ENCODE data around the gene ARHGEF12.

Gene ARHGEF12

DNA sequence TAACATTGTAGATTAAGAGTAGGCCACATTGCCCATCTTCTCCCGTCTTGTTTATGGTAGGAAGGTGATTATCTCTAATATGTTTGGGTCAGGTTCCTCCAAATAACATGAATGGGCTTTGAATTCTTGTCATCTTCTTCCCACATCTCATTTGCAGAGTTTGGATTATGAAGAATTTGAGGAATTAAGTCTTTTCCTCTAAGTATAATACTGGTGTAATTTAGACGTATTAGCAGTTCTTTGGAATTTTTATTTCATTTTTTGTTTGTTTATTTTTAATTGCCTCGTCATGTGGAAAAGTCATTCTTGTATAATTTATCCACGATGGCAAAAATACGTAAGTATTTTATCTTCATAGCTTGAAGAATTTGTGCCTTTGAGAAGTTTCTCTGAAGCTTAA lies 73.4 kb downstream of the ARHGEF12 start:
- no peak for DNase-seq (ENCODE audit: low read depth, low spot score)
- H3K27ac ChIP-seq: no peak overlapping the region
- no peak overlapping the region for H3K4me3 ChIP-seq
- TF ChIP-seq POLR2AphosphoS5 (IDR thresholded peaks at IDR 0.05; ENCODE audit: borderline replicate concordance, low read depth, low read length): no peak
- no peak for TF ChIP-seq FOXP2 (optimal IDR thresholded peaks at IDR 0.05; ENCODE audit: control extremely low read depth, extremely low read length, insufficient read depth)
- TF ChIP-seq EZH2 (IDR thresholded peaks at IDR 0.05): no peak
- H3K9me3 ChIP-seq (ENCODE audit: low read depth, low read length): no peaks in the 10 kb centered on the region
- H3K9ac ChIP-seq (ENCODE audit: insufficient read length): no peak overlapping the region
- H3K36me3 ChIP-seq (ENCODE audit: insufficient read depth, low read length): no peaks in the 10 kb centered on the region

- Histone ChIP-seq H3K36me3 (ENCODE audit: insufficient read depth, low read length) (no peaks in the 10 kb centered on the region), H3K9me3 (ENCODE audit: low read depth, low read length) (no peaks in the 10 kb centered on the region), H3K27ac (no peak overlapping the region), H3K4me3 (no peak overlapping the region), H3K9ac (ENCODE audit: insufficient read length) (no peak overlapping the region)
- DNase-seq (ENCODE audit: low read depth, low spot score): no peak
- TF ChIP-seq FOXP2 (optimal IDR thresholded peaks at IDR 0.05; ENCODE audit: control extremely low read depth, extremely low read length, insufficient read depth) (no peak), EZH2 (IDR thresholded peaks at IDR 0.05) (no peak), POLR2AphosphoS5 (IDR thresholded peaks at IDR 0.05; ENCODE audit: borderline replicate concordance, low read depth, low read length) (no peak)
These were observed 74.6 kb downstream of the ARHGEF12 start for GRCh38 chr11:120410622-120411380.

DNA sequence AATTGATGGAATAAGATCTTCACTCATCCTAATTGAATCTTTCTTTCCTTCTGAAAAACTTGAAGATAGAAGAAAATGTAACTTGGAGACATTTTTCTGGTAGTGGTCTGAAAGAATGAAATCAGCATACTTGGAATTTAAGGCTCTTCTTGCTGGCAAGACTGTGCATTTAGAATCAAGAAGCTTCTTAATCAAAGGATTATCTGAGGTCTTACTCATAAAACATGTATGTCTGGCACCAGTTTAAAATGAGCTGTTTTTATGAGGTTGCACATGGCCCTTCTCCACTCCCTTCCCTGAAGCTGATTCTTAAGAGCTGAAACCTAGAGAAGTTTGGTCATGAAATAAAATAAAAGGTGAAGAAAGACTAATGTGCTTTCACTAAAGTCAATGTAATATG lies 77.3 kb downstream of the ARHGEF12 start:
- peak overlapping the region; percentile 91 for H3K27ac ChIP-seq
- H3K4me3 ChIP-seq: peak overlapping the region; percentile 48
- H3K36me3 ChIP-seq (ENCODE audit: insufficient read depth, low read length): peaks cover 7% of the 10 kb centered on the region; the same call in 1 of the 2 replicates
- H3K9me3 ChIP-seq (ENCODE audit: low read depth, low read length): no peaks in the 10 kb centered on the region
- DNase-seq (ENCODE audit: low read depth, low spot score): no peak
- H3K9ac ChIP-seq (ENCODE audit: insufficient read length): peak overlapping the region; percentile 17
- TF ChIP-seq FOXP2 (optimal IDR thresholded peaks at IDR 0.05; ENCODE audit: control extremely low read depth, extremely low read length, insufficient read depth) (no peak), POLR2AphosphoS5 (IDR thresholded peaks at IDR 0.05; ENCODE audit: borderline replicate concordance, low read depth, low read length) (no peak), EZH2 (IDR thresholded peaks at IDR 0.05) (no peak)

DNA sequence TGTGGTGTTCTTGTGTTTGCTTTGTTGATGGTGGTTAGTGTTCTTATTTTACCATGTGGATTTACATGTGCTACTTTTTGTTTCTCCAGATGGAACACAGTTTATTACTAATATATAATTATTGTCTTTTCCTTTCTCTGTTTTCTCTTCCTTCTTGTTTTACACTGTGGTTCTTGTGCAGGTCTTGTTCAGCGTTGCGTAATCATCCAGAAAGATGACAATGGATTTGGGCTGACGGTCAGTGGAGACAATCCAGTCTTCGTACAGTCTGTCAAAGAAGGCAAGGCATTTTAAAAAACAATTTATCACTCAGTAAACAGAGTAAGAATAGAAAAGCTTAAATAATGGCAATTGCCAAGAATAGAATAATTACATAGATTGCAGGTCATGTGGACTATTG lies 84.4 kb downstream of the ARHGEF12 start:
- no peak for DNase-seq (ENCODE audit: low read depth, low spot score)
- peaks cover 17% of the 10 kb centered on the region for H3K36me3 ChIP-seq (ENCODE audit: insufficient read depth, low read length)
- H3K9me3 ChIP-seq (ENCODE audit: low read depth, low read length): no peaks in the 10 kb centered on the region
- TF ChIP-seq FOXP2 (optimal IDR thresholded peaks at IDR 0.05; ENCODE audit: control extremely low read depth, extremely low read length, insufficient read depth): no peak
- no peak for TF ChIP-seq POLR2AphosphoS5 (IDR thresholded peaks at IDR 0.05; ENCODE audit: borderline replicate concordance, low read depth, low read length)
- no peak for TF ChIP-seq EZH2 (IDR thresholded peaks at IDR 0.05)
- H3K4me3 ChIP-seq: no peak overlapping the region
- H3K9ac ChIP-seq (ENCODE audit: insufficient read length): no peak overlapping the region
- H3K27ac ChIP-seq: no peak overlapping the region

DNA sequence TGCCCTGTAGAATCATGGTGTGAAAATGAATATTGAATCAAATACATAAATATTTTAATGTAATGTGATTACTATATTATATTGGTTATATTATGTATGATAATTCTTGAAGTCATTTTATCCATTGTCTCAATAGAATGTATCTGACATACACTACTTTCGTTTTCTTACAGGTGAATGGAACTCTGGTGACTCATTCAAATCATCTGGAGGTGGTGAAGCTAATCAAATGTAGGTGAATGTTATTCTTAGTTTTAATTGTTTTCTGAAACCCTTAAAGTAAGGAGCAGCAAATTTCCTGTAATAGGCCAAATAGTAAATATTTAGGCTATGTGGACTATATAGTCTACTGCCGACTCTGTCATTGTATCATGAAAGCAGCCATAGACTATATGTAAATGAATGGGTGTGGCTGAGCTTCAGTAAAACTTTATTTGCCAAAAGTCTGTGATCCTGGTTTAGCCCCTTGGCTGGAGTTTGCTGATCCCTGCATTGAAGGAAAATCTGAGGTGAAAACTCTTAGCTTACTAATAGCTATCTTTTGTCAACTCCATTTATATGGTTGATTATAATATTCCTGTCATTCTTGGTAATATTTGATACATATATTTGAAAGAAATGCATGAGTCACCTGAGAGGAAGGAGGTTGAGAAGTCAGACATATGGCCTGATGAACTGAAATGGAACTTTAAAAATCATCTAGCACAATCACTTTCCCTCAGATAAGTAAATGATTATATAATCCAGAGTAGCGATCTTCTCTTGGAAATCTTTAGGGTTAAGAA lies 88.2 kb downstream of the ARHGEF12 start:
- Histone ChIP-seq H3K9ac (ENCODE audit: insufficient read length) (no peak overlapping the region), H3K9me3 (ENCODE audit: low read depth, low read length) (no peaks in the 10 kb centered on the region), H3K27ac (no peak overlapping the region), H3K4me3 (no peak overlapping the region), H3K36me3 (ENCODE audit: insufficient read depth, low read length) (peaks cover 16% of the 10 kb centered on the region)
- DNase-seq (ENCODE audit: low read depth, low spot score): no peak
- no peak for TF ChIP-seq EZH2 (IDR thresholded peaks at IDR 0.05)
- no peak for TF ChIP-seq POLR2AphosphoS5 (IDR thresholded peaks at IDR 0.05; ENCODE audit: borderline replicate concordance, low read depth, low read length)
- TF ChIP-seq FOXP2 (optimal IDR thresholded peaks at IDR 0.05; ENCODE audit: control extremely low read depth, extremely low read length, insufficient read depth): no peak

DNA sequence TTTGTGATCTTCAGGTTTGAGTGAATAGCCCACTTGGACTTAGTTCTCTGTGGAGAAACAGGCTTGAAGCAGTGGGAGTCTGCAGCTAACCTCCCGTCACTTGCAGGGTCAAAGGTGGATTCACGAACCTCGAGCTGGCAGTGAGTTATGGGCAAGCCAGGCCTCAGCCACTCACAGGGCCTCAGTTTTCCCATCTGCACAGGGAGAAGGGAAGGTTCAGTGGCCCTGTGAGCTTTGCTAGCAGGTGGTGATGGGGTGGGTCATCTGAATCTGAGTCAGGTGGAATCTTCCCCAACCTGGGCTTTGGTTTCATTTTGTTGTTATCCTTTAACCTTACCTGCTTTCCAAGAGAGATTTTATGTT lies 88.7 kb downstream of the ARHGEF12 start:
- no peak overlapping the region for H3K27ac ChIP-seq
- TF ChIP-seq POLR2AphosphoS5 (IDR thresholded peaks at IDR 0.05; ENCODE audit: borderline replicate concordance, low read depth, low read length) (no peak), FOXP2 (optimal IDR thresholded peaks at IDR 0.05; ENCODE audit: control extremely low read depth, extremely low read length, insufficient read depth) (no peak), EZH2 (IDR thresholded peaks at IDR 0.05) (no peak)
- H3K4me3 ChIP-seq: no peak overlapping the region
- H3K9me3 ChIP-seq (ENCODE audit: low read depth, low read length): no peaks in the 10 kb centered on the region
- peaks cover 18% of the 10 kb centered on the region for H3K36me3 ChIP-seq (ENCODE audit: insufficient read depth, low read length)
- no peak for DNase-seq (ENCODE audit: low read depth, low spot score)
- no peak overlapping the region for H3K9ac ChIP-seq (ENCODE audit: insufficient read length)

DNA sequence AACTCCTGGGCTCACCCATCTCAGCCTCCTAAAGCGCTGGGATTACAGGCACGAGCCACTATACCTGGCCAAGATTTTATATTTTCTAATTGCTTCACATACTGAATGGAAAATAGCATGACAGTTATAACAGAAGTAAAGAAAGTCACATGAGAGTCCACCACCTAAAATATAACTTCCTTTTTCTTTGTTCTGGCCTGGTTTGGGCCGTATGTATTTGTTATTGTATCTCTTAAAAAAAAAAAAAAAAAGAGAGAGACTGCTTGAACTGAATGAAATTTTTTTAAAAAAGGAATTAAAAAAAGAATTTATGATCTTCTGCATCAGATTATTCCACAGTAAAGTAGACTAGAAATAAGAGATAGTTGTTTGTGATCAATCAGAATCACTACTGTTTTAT lies 89.3 kb downstream of the ARHGEF12 start:
- Histone ChIP-seq H3K27ac (no peak overlapping the region), H3K4me3 (no peak overlapping the region), H3K9ac (ENCODE audit: insufficient read length) (no peak overlapping the region), H3K9me3 (ENCODE audit: low read depth, low read length) (no peaks in the 10 kb centered on the region), H3K36me3 (ENCODE audit: insufficient read depth, low read length) (peaks cover 18% of the 10 kb centered on the region)
- TF ChIP-seq EZH2 (IDR thresholded peaks at IDR 0.05) (no peak), FOXP2 (optimal IDR thresholded peaks at IDR 0.05; ENCODE audit: control extremely low read depth, extremely low read length, insufficient read depth) (no peak)
- DNase-seq (ENCODE audit: low read depth, low spot score): no peak

DNA sequence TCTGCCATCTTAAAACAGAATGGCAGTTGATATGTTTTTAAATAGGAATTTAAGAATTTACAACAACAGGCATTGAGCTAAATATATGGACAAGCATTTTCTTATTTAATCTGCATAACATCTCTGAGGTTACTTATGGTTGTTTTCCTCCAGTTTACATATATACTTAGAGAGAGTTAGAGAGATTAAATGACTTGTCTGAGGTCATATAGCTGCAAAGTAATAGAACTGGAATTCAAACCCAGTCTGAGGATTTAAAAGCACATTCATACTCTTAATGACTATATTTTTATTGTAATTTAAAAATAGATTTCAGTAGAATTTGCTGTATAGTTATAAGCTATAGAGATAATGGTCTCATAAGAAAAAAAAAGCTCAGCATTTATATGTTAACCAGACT lies 93.9 kb downstream of the ARHGEF12 start:
- H3K4me3 ChIP-seq: no peak overlapping the region
- H3K9me3 ChIP-seq (ENCODE audit: low read depth, low read length): no peaks in the 10 kb centered on the region
- no peak for DNase-seq (ENCODE audit: low read depth, low spot score)
- TF ChIP-seq FOXP2 (optimal IDR thresholded peaks at IDR 0.05; ENCODE audit: control extremely low read depth, extremely low read length, insufficient read depth): no peak
- no peak for TF ChIP-seq POLR2AphosphoS5 (IDR thresholded peaks at IDR 0.05; ENCODE audit: borderline replicate concordance, low read depth, low read length)
- TF ChIP-seq EZH2 (IDR thresholded peaks at IDR 0.05): no peak
- H3K27ac ChIP-seq: no peak overlapping the region
- no peak overlapping the region for H3K9ac ChIP-seq (ENCODE audit: insufficient read length)
- peaks cover 16% of the 10 kb centered on the region for H3K36me3 ChIP-seq (ENCODE audit: insufficient read depth, low read length)

All from SK-N-MC (cell line).